ENCODE results near the gene PRAC2.
A peak's percentile ranks its signal among the peaks of the same experiment; 100 is the strongest.

The PRAC2 gene

DNA sequence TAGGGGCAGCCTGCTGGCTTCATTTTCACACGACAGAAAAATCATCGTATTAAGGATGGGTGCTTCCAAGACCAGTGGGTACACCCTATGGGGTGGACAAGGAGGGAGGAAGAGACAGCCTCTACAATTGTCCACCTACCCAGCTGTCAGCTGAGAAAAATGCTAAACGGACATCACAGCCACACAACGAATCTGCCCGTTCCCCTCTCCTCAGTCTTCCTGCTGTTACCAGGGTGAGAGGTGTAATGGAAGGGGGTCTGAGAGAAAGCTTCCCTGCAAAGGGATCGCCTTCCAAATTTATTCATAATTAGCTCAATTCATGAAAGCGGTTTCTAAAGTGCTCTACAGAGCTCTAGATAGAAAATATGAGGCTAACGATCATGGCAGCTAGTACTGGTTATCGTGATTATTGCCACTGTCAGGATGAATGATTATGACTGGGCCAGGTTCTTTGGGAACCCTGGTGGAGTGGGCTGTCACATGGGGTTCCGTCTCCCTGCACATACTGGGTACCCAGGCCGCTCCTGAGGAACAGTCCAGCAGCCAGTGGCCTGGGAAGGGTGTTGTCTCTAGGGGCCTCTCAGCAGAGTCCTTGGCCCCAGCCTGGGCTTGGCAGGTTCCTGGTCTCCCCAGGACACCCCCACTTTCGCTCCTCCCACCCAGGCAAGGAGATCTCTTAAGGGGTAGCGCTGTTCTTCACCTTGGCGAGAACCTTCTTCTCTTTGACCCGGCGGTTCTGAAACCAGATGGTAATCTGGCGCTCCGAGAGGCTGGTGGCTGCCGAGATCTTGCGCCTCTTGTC is 3.3 kb downstream of the PRAC2 start:
- H3K4me3 ChIP-seq (ENCODE audit: control insufficient read depth, low read depth, low read length), result no peak overlapping the region
- no peak for DNase-seq (ENCODE audit: low read depth)

DNA sequence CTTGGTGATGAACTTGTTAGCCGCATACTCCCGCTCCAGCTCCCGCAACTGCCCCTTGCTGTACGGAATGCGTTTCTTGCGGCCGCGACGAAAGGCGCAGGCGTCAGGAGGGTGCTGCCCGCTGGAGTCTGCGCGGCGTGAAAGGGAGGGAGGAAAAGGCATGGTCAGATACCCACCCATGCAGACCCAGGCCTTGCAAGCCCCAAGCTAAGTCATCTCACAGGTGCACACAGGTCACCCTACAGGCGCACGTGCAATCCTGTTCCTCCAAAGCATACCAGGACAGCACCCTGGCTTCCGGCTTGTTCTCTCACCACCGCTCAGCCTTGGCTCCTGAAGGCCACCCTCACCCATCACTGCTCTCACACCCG is 3.9 kb downstream of the PRAC2 start:
- H3K4me3 ChIP-seq (ENCODE audit: control insufficient read depth, low read depth, low read length), result no peak overlapping the region
- no peak for DNase-seq (ENCODE audit: low read depth)
- TF ChIP-seq, protein P1, sequence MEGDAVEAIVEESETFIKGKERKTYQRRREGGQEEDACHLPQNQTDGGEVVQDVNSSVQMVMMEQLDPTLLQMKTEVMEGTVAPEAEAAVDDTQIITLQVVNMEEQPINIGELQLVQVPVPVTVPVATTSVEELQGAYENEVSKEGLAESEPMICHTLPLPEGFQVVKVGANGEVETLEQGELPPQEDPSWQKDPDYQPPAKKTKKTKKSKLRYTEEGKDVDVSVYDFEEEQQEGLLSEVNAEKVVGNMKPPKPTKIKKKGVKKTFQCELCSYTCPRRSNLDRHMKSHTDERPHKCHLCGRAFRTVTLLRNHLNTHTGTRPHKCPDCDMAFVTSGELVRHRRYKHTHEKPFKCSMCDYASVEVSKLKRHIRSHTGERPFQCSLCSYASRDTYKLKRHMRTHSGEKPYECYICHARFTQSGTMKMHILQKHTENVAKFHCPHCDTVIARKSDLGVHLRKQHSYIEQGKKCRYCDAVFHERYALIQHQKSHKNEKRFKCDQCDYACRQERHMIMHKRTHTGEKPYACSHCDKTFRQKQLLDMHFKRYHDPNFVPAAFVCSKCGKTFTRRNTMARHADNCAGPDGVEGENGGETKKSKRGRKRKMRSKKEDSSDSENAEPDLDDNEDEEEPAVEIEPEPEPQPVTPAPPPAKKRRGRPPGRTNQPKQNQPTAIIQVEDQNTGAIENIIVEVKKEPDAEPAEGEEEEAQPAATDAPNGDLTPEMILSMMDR (conservative IDR thresholded peaks at IDR 0.05; ENCODE audit: control insufficient read depth, insufficient read depth, low read depth, low read length), result no peak

More for the DNA sequence above, 3.3 kb downstream of the PRAC2 start:
- TF ChIP-seq, protein P1 (conservative IDR thresholded peaks at IDR 0.05; ENCODE audit: control insufficient read depth, insufficient read depth, low read depth, low read length), result no peak

GRCh38 chr17:48727415-48728175 is 4.6 kb downstream of the PRAC2 start:
- no peak overlapping the region for H3K4me3 ChIP-seq (ENCODE audit: control insufficient read depth, low read depth, low read length)
- DNase-seq (ENCODE audit: low read depth), result no peak
- TF ChIP-seq, protein P1 (conservative IDR thresholded peaks at IDR 0.05; ENCODE audit: control insufficient read depth, insufficient read depth, low read depth, low read length), result no peak

DNA sequence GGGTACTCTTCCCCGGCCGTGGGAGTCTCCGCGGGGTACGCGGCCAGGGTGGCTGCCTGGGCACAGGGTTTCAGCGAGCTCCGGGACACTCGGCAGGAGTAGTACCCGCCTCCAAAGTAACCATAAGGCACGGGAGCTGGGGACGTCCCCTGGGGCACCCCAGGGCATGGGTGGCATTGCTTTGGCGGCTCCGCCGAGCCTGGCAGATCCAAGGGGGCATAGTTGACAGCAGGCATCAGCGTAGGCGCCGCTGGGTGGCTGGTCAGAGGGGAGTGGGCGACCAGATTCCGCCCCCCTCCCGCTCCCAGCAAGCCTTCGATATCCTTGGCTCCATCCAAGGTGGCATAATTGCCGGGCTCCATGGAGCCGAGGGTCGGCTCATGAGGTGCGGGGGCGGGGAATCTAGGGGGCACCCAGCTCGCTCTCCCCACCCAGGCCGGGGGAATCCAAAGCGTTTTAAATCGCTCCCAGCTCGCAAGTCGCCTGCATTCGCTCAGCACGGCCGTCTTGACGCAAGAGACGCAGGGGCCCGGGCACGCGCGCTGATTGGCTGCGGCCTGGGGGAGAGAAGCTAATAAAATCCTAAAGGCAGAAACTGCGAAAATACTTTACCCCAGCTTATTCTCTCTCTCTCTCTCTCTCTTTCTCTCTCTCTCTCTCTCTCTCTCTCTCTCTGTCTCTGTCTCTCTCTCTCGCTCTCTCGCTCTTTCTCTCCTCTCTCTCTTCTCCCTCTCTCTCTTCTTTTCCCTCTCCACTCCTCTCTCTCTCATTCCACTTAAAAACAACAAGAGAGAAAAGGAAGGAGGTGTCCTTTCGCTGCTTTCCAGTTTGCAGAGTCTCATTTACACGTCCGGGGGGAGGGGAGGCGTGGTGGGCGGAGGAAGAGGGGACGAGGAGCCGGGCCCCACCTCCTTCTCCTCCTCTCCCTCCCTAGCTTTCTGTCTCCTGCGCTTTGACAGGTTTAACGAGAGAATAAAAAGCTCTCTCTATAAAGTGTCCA is 5.5 kb downstream of the PRAC2 start, which contains the start of gene HOXB13:
HOXB13 (minus strand) TSS at position 519 of the 1,000 bp plus-strand sequence; CDS start at position 362, 157 bp downstream.
- peak within 1 kb of the TSS; percentile 7 for H3K4me3 ChIP-seq (ENCODE audit: control insufficient read depth, low read depth, low read length)
- peak; percentile 49 for DNase-seq (ENCODE audit: low read depth)
- TF ChIP-seq, protein P1 (conservative IDR thresholded peaks at IDR 0.05; ENCODE audit: control insufficient read depth, insufficient read depth, low read depth, low read length), result no peak

GRCh38 chr17:48729335-48730239 is 6.6 kb downstream of the PRAC2 start:
- no peak for DNase-seq (ENCODE audit: low read depth)
- no peak overlapping the region for H3K4me3 ChIP-seq (ENCODE audit: control insufficient read depth, low read depth, low read length)
- TF ChIP-seq, protein P1 (conservative IDR thresholded peaks at IDR 0.05; ENCODE audit: control insufficient read depth, insufficient read depth, low read depth, low read length), result no peak
